SH-SY5Y (cell line): ENCODE measurements around the gene ADRA2B.

Experiments used
- GATA2 ChIP-seq: IDR thresholded peaks from 2 replicates; pipeline ENCODE4 v1.6.1; 2011; ENCODE audit warnings: mild to moderate bottlenecking, low read depth, low read length
- GATA3 ChIP-seq: IDR thresholded peaks from 2 replicates; pipeline ENCODE4 v1.6.1; 2011; ENCODE audit warnings: low read depth, mild to moderate bottlenecking, low read length, moderate library complexity

Gene ADRA2B

DNA sequence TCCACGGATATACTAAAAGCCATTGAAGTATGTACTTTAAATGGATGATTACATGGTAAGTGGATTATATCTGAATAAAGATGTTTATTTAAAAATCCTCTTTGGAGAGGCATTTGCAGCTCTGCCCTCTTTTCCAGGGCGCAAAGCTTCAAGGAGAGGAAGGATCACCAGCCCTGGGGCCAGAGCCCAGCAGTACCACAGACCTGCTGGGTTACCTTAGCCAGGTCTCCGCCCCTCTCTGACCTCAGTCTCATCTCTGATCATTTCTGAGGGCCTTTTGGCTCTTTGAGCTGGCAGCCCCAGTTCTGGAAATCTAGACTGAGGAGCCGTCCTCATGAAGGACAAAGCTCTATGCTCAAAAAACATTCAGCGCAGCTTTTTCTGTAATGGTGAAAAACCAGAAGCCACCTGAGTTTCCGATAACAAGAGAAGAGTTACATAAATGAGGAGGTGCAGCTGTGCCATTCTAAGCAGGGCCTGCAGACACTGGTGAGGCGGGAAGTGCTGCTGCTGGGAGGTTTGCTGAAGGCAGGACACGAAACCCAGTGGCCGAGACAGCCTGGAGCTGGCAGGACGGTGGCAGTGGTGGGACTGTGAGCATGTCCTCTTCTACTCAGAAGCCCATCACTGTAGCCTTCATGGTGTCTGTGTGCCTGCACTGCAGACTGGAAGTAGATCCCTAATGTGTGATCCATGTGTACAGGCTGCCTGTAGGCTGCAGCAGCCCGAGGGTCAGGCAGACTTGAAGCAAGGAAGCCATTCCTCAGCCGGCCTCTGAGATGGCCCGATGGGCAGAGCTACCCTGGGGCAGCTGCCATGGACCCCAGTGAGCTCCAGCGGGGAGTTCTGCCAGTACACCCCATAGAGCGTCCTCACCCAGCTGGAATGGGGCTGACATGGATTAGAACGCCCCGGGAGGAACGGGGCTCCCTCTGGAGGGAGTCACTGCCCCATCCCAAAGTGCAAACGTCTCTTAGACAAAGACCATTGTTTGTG is 27.7 kb downstream of the ADRA2B start:
- no peak for TF ChIP-seq GATA3
- TF ChIP-seq GATA2 = no peak

- TF ChIP-seq GATA3 (peak; percentile 58), GATA2 (no peak)
Measured at GRCh38 chr2:96087130-96087529, 29.2 kb downstream of the ADRA2B start.

DNA sequence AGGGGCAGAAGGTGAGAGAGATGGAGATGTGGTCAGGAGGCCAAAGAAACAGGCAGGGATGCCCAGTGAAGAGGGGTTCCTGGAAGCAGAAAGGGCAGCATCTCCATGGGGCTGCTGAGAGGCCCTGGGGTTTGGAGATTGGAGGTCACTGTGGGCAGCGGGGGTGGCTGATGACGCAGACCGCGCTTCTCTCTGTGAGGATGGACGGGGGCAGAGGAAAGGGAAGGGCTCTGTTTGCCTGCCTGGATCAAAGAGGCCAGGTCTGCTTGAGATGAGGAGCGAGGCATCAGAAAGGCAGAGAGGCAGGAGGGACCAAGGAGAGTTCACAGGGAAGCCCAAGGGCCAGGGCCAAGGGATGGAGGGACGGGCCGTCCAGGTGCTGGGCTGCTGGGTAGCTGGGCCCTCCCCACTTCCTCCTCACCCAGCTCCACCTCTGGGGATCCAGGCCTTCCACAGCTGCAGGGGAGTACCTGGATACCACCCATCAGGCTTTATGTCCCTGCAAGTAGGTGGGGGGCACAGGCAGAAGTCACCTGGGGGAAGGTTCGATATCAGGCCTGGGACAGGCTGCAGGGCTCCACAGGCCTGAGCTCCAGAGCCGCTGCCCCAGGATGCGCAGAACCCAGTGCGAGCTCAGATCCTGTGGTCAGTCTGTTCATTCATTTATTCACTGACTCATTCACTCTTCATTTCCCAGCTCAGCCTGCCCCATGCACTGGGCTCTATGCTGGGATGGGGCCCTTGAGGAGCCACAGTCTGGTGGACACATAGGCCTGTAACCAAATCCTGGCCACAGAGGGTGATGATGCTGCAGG is 30.6 kb downstream of the ADRA2B start:
- TF ChIP-seq GATA2 (no peak), GATA3 (no peak)

GRCh38 chr2:96083989-96084857 is 32.1 kb downstream of the ADRA2B start:
- TF ChIP-seq GATA3 (no peak), GATA2 (no peak)

- TF ChIP-seq GATA2 = no peak
Measured at GRCh38 chr2:96083064-96083939, 33.1 kb downstream of the ADRA2B start.

DNA sequence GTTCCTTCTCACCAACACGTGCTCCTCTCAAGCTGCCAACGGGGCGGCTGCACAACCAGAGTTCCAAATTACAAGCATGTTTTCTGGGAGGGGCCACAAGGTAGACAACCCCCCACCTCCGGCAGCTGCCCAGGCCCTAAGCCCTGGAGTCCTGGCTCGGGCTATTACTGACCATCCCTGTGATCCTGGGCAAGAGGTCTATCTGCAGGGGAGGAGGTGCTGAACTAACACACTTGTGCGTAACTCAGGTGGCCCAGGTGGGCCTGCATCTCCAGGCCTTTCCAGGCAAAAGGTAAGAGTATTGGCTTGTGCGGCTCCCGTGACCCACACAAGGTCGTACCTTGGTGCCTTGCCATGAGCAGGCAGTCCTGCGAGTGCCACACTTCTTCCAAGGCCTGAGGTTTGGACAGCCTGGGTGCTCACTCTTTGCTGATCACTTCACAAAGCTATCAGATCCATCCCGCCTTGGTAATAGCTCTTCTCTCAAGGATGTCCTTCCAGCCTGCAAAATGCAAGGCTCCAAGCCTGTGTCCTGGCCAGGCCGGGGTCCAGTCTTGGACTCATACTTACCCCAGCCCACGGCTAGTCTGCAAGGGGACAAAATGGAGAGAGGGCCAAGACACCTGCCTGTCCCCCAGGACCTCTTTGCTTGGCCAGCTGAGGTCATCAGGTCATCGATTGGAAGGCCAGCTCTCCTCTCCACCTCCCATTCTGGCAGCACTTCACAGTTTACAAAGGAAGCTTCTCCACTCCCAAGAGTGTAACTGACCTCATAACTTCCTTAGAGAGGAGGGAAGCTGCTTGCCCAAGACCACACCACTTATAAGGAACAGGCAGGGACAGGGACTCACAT is 33.9 kb downstream of the ADRA2B start:
- TF ChIP-seq GATA3 = no peak
- no peak for TF ChIP-seq GATA2

GRCh38 chr2:96081042-96081441 is 35.3 kb downstream of the ADRA2B start:
- no peak for TF ChIP-seq GATA2
- TF ChIP-seq GATA3 = no peak

- TF ChIP-seq GATA2 = no peak
- TF ChIP-seq GATA3 = no peak
Measured at GRCh38 chr2:96075199-96075771, 41.1 kb downstream of the ADRA2B start.

DNA sequence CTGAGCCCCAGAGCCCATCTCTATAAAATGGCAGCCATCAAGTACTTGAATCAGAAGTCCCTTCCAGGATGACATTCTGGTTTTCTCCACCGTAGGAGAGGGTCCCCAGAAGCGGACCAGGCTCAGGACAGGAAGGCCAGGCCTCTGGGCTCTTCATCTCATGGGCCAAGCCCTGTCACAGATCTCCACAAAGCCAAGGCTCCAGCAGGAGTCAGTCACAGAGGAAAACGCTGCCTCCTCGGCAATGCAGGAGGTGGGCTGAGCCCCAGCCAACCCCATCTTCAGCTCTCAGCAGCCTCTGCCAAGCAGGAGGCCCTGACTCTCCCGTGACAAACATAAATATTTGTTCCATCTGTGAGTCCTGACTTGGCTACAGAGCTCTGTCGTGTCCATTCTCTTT is 42.2 kb downstream of the ADRA2B start:
- no peak for TF ChIP-seq GATA3
- no peak for TF ChIP-seq GATA2

- no peak for TF ChIP-seq GATA3
- TF ChIP-seq GATA2 = no peak
Measured at GRCh38 chr2:96073170-96073775, 43.1 kb downstream of the ADRA2B start.

GRCh38 chr2:96072746-96073145 is 43.6 kb downstream of the ADRA2B start:
- no peak for TF ChIP-seq GATA2
- TF ChIP-seq GATA3 = no peak
